ENCODE measurements around the gene DLG1.

GRCh38 chr3:197327701-197328100 lies 29.3 kb upstream of the DLG1 start:
- TF ChIP-seq CTCF (conservative IDR thresholded peaks at IDR 0.05; ENCODE audit: low read depth, low read length): no peak
- no peak for TF ChIP-seq EZH2 (IDR thresholded peaks at IDR 0.05; ENCODE audit: borderline replicate concordance, low read depth, low read length, poor library complexity, severe bottlenecking)
